Fibroblast of villous mesenchyme (primary cell): ENCODE data around the gene INTS15. TPM values are rescaled to one million over a fixed set of nuclear protein-coding genes. Genes with fewer than 3 reads are reported as not detected.

Source experiments
- DNase-seq: peaks from one replicate; pipeline ENCODE4 v3.0.0-alpha.2; 2010; ENCODE audit warnings: low read depth
- H3K4me3 ChIP-seq: 2 replicates; pipeline ENCODE4 v1.5.1; 2011; ENCODE audit warnings: low read depth, mild to moderate bottlenecking, low read length
- total RNA-seq: library from RNA; depleted of rRNA; stranded (reverse); fragments of >200 nt; gene quantifications from 2 replicates; pipeline ENCODE4 v1.2.3, GENCODE V29; 2012
- TF ChIP-seq, protein P1 (sequence below): IDR thresholded peaks from 2 replicates; pipeline ENCODE4 v1.5.1; 2012; ENCODE audit warnings: low read depth, mild to moderate bottlenecking, low read length; ENCODE audit not compliant: insufficient read depth

INTS15 gene
- total RNA-seq, 1 donor: 16.4 TPM

GRCh38 chr7:6639032-6639431 lies 49.2 kb downstream of the INTS15 start:
- H3K4me3 ChIP-seq: no peak overlapping the region
- no peak for DNase-seq
- TF ChIP-seq, protein P1, sequence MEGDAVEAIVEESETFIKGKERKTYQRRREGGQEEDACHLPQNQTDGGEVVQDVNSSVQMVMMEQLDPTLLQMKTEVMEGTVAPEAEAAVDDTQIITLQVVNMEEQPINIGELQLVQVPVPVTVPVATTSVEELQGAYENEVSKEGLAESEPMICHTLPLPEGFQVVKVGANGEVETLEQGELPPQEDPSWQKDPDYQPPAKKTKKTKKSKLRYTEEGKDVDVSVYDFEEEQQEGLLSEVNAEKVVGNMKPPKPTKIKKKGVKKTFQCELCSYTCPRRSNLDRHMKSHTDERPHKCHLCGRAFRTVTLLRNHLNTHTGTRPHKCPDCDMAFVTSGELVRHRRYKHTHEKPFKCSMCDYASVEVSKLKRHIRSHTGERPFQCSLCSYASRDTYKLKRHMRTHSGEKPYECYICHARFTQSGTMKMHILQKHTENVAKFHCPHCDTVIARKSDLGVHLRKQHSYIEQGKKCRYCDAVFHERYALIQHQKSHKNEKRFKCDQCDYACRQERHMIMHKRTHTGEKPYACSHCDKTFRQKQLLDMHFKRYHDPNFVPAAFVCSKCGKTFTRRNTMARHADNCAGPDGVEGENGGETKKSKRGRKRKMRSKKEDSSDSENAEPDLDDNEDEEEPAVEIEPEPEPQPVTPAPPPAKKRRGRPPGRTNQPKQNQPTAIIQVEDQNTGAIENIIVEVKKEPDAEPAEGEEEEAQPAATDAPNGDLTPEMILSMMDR: no peak

DNA sequence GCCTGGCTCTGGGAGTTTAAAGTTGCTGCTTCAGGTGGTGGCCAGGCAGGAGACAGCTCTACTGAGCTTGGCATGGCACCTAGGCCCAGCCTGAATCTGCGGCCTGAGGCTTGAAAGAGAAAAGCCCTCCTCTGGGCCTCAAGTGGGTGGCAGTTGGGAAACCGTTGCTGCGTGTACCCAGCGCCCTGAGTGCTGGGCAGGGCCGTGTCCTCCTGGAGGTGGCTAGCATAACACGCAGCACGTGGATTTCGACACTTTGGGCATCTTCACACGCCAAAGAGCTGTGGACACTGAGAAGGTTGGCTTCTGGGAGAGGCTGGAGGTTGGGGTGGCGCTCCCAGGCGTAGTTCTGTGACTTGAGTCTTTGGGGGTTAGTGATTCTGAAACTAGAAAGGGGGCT lies 49.8 kb downstream of the INTS15 start:
- DNase-seq: no peak
- H3K4me3 ChIP-seq: no peak overlapping the region
- TF ChIP-seq, protein P1: no peak

DNA sequence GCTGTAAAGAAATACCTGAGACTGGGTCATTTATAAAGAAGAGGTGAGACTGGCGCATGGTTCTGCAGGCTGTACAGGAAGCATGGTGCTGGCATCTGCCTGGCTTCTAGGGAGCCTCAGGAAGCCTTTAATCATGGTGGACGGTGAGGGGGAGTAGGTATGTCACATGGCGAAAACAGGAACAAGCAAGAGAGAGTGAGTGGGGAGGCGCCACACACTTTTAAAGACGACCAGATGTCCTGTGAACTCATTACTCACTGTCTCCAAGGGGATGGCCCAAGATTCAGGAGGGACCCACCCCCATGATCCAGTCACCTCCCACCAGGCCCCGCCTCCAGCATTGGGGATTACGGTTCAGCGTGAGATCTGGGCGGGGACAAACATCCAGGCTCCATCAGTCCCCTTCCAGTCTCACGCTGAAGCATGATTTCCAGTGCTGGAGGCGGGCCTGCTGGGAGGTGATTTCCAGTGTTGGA lies 50.5 kb downstream of the INTS15 start:
- TF ChIP-seq, protein P1: no peak
- peak; percentile 65 for DNase-seq
- H3K4me3 ChIP-seq: no peak overlapping the region

DNA sequence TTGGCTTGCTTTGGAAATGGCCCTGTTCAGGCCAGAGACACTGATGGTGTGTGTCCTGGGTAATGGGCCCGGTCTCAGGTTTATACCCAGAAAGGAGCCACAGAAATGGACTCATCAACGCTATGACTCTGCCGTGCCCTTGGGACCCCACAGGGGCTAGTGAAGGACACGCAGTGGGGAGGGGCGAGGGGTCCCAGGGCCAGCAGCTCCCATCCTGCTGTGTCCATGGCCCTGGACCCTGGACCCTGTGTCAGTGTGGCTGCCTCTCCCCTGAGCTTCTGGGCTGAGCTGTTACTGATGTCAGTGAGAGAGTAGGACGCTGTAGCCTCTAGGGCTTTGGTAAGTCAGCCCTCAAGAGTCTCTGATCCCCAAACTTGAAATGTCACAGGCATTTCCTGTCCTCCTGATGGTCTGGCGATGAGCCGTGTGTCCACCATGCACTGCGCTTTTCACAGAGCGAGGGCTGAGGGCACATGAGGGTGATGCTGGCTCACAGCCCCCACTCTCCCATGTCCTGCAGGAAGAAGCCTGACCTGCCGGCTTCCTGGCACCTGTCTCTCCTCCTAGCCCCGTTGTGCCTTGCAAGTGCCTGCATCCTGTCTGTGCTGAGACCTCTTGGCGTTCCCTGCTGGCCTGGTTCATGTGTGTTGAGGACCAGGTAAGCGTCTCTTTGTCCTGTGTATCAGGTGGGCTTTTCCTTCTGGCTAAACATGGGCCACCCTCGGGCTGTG lies 51.6 kb downstream of the INTS15 start:
- TF ChIP-seq, protein P1: no peak
- DNase-seq: no peak
- H3K4me3 ChIP-seq: no peak overlapping the region

GRCh38 chr7:6642239-6642839 lies 52.5 kb downstream of the INTS15 start:
- no peak for DNase-seq
- TF ChIP-seq, protein P1: no peak
- H3K4me3 ChIP-seq: no peak overlapping the region

DNA sequence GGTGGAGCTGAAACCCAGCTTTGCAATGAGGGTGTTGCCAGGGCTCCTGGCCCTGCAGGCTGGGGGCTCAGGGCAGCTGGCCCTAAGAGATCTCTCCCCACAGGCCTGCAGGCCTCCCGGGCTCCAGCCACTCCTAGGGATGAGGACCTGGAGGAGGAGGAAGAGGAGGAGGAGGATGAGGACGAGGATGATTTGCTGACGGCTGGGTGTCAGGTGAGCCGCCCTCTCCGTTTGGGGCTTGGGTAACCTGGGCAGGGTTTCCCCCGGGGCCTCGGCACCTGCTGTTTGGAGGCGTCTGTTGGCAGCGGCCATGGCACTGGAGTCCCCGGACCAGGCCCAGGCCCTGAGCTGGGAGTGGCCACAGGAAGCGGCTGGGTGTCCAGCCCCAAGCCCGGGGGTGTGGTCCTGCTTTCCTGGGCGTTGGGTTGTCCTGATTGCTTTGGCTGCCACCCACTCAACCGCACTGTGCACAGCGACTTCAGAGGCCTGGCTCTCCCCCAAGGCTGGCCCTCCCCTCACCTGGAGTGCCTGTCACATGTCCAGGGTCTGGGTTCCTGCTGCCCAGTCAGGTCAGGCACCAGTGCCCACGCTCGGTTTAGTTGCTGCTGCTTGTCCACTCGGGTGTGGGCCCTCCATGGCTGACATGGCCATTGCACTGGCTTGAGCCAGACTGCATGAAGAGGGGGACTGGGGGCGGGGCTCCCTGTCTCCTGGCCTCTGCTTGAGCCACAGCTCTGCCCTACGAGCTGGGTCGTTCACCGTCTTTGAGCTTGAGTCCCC lies 53.2 kb downstream of the INTS15 start:
- TF ChIP-seq, protein P1: no peak
- DNase-seq: no peak
- no peak overlapping the region for H3K4me3 ChIP-seq
